ENCODE results near the gene SERINC3. TPM values are rescaled to one million over a fixed set of nuclear protein-coding genes. Genes with fewer than 3 reads are reported as not detected.

The SERINC3 gene
- total and polyA plus RNA-seq, 2 of the 13 experiments (the other 11 are each of a cell fraction or from before 2014, with no cell fraction given): 82.0 to 226 TPM

DNA sequence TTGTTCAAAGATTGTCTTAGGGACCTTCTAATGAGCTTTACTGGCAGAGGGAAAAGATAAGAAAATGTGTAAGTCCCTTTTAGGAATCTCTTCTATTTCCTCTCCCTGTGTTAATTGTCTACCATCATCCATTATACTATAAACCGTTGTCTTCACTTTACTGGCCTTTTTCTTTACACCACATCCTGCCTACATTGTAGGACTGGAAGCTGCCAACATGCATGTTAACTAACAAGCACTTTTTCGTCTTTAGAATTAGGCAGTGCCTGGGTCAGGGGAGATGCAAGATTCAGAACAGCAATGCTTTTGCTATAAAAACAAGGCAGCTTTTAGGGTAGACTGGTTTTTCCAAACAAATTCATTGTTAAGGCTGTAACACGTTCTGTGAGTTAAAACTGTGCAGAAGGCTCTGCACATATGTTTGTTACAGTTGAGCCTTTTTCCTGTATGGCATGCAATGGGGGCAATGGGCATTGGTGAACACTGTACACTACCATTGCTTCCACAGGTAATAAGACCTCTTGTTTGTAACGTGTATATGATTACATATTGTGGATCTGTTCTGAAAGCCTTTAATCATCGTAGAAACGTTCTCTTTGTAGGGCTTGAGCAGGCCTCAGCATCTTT lies 49.6 kb upstream of the SERINC3 start:
- no TSS peak for BruUV-seq (replicated peaks)
- Histone ChIP-seq H3K36me3 (replicated peaks in 1 of 2; ENCODE audit: control insufficient read depth in 1 of 2, insufficient read depth in 2 of 2, low read length in 2 of 2) (no peaks in the 10 kb centered on the region), H3K9ac (ENCODE audit: insufficient read depth, low read depth, low read length) (no peak overlapping the region), H2AFZ (ENCODE audit: low read length) (no peak overlapping the region), H3K79me2 (ENCODE audit: insufficient read depth, low read length) (no peaks in the 10 kb centered on the region), H3K9me3 (ENCODE audit: low read length) (no peaks in the 10 kb centered on the region), H3K4me2 (ENCODE audit: low read depth, low read length) (no peak overlapping the region), H3K27me3 (ENCODE audit: control insufficient read depth in 1 of 2, insufficient read depth in 2 of 2, low read length in 2 of 2) (no peaks in the 10 kb centered on the region), H4K20me1 (ENCODE audit: insufficient read depth, low read length) (no peaks in the 10 kb centered on the region), H3K27ac (ENCODE audit: extremely low read length, insufficient read depth, low read length) (no peak overlapping the region), H3K4me1 (ENCODE audit: insufficient read depth, low read length) (peaks cover 9% of the 10 kb centered on the region; the same call in 1 of the 2 replicates), H3K4me3 (replicated peaks in 1 of 3; ENCODE audit: insufficient read depth in 1 of 3, low read depth in 2 of 3, low read length in 3 of 3) (no peak overlapping the region)
- ChIA-PET POLR2A (no interaction called here), CTCF (ENCODE audit: low intra/inter-chr PET ratio, low total read pairs) (no interaction called here)
- WGBS (ENCODE audit: low lambda C conversion rate): 72% methylated on average over 6 of the region's 6 CpGs
- in situ Hi-C loops (cut with HindIII; ENCODE audit: extremely low pct_ligation_motif_present, low pct_unique_long_range_greater_than_20kb): no loop called here
- FAIRE-seq (no peak), ATAC-seq (no peak), DNase-seq (ENCODE audit: low spot score) (no peak)
- intact Hi-C loops (cut with micrococcal nuclease; ENCODE audit: unreplicated experiment): loop anchor here (10.0 kb wide), 1 partner anchor 563 kb away; no protein-coding TSS in a partner anchor
- TF ChIP-seq FOXK2 (IDR thresholded peaks at IDR 0.05) (no peak), PCBP2 (optimal IDR thresholded peaks at IDR 0.05; ENCODE audit: low read depth, low read length, poor library complexity, severe bottlenecking) (no peak), ZNF629 (CRISPR knock-in tag; conservative IDR thresholded peaks at IDR 0.05) (no peak), NAIF1 (CRISPR knock-in tag; IDR thresholded peaks at IDR 0.05; ENCODE audit: borderline replicate concordance) (no peak), SMYD3 (CRISPR knock-in tag; IDR thresholded peaks at IDR 0.05) (no peak), MED1 (CRISPR knock-in tag; IDR thresholded peaks at IDR 0.05) (no peak), CBX1 (IDR thresholded peaks at IDR 0.05; ENCODE audit: low read depth) (no peak), RCOR2 (CRISPR knock-in tag; IDR thresholded peaks at IDR 0.05) (no peak), RBM22 (optimal IDR thresholded peaks at IDR 0.05; ENCODE audit: low read length) (no peak)
- TF ChIP-seq, protein P1, sequence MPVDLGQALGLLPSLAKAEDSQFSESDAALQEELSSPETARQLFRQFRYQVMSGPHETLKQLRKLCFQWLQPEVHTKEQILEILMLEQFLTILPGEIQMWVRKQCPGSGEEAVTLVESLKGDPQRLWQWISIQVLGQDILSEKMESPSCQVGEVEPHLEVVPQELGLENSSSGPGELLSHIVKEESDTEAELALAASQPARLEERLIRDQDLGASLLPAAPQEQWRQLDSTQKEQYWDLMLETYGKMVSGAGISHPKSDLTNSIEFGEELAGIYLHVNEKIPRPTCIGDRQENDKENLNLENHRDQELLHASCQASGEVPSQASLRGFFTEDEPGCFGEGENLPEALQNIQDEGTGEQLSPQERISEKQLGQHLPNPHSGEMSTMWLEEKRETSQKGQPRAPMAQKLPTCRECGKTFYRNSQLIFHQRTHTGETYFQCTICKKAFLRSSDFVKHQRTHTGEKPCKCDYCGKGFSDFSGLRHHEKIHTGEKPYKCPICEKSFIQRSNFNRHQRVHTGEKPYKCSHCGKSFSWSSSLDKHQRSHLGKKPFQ (CRISPR knock-in tag; IDR thresholded peaks at IDR 0.05; ENCODE audit: insufficient replicate concordance): no peak
